ENCODE data around the gene HOXA3. TPM values are rescaled to one million over a fixed set of nuclear protein-coding genes. Genes with fewer than 3 reads are reported as not detected.
A peak's percentile ranks its signal among the peaks of the same experiment; 100 is the strongest.

The HOXA3 gene
- total and polyA plus RNA-seq, 2 of the 8 experiments (the other 6 are each of a cell fraction or from before 2014, with no cell fraction given) = not detected

GRCh38 chr7:27123007-27123476 lies 29.3 kb downstream of the HOXA3 start (continued):
- TF ChIP-seq CHD2 (IDR thresholded peaks at IDR 0.05; ENCODE audit: low read length) = no peak
- no peak for TF ChIP-seq SIRT6 (IDR thresholded peaks at IDR 0.05; ENCODE audit: low read length)
- TF ChIP-seq SP4 (IDR thresholded peaks at IDR 0.05; ENCODE audit: low read length) = no peak
- peak; percentile 65 for TF ChIP-seq EZH2 (IDR thresholded peaks at IDR 0.05; ENCODE audit: low read depth, low read length, severe bottlenecking)
- TF ChIP-seq TAF1 (IDR thresholded peaks at IDR 0.05; ENCODE audit: low read depth, low read length) = no peak
- no peak for TF ChIP-seq JUND (IDR thresholded peaks at IDR 0.05; ENCODE audit: low read length)
- no peak for TF ChIP-seq CHD1 (IDR thresholded peaks at IDR 0.05; ENCODE audit: low read depth, low read length)
- TF ChIP-seq SP1 (IDR thresholded peaks at IDR 0.05; ENCODE audit: low read depth, low read length) = no peak
- no peak for TF ChIP-seq SRF (IDR thresholded peaks at IDR 0.05; ENCODE audit: low read depth, low read length)
- TF ChIP-seq GABPA (IDR thresholded peaks at IDR 0.05; ENCODE audit: borderline replicate concordance, insufficient read depth, low read length) = no peak
- TF ChIP-seq, protein P1, sequence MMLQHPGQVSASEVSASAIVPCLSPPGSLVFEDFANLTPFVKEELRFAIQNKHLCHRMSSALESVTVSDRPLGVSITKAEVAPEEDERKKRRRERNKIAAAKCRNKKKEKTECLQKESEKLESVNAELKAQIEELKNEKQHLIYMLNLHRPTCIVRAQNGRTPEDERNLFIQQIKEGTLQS (IDR thresholded peaks at IDR 0.05; ENCODE audit: insufficient read depth, low read depth, low read length) = no peak
- TF ChIP-seq BCL11A (IDR thresholded peaks at IDR 0.05; ENCODE audit: low read depth in 2 of 2, low read length in 2 of 2) = no peak
